Peyer's patch (tissue), 4 donors: ENCODE results near the gene MIGA2. TPM values are rescaled to one million over a fixed set of nuclear protein-coding genes. Genes with fewer than 3 reads are reported as not detected.

Experiments
- DNase-seq, 3 donors: peaks; one replicate each; pipeline ENCODE4 v3.0.0-alpha.2; 2017 to 2019
- H3K27ac ChIP-seq, 4 donors: fragments of 200-600 bp; sonication (generic); one replicate each; pipeline ENCODE4 v1.5.1; 2016 to 2019
- H3K27me3 ChIP-seq, 2 donors: fragments of 200-600 bp; sonication (generic); one replicate each; pipeline ENCODE4 v1.5.1; 2019
- H3K36me3 ChIP-seq, 3 donors: fragments of 200-600 bp; sonication (generic); one replicate each; pipeline ENCODE4 v1.5.1; 2016 to 2019
- H3K4me1 ChIP-seq, 4 donors: fragments of 200-600 bp; sonication (generic); one replicate each; pipeline ENCODE4 v1.5.1; 2016 to 2019
- H3K4me3 ChIP-seq, 4 donors: fragments of 200-600 bp; sonication (generic); 1 replicate in 3 of 4; 2 replicates in 1 of 4; pipeline ENCODE4 v1.5.1; 2016 to 2019; ENCODE audit warnings: mild to moderate bottlenecking in 1 of 4
- H3K9me3 ChIP-seq, 4 donors: fragments of 200-600 bp; sonication (generic); one replicate each; pipeline ENCODE4 v1.5.1; 2016 to 2019; ENCODE audit warnings: mild to moderate bottlenecking in 1 of 4
- POLR2A ChIP-seq, 2 donors: fragments of 450-650 bp; IDR thresholded peaks; one replicate each; pipeline ENCODE4 v1.5.1; 2017; ENCODE audit warnings: antibody characterized with exemption in 2 of 2, mild to moderate bottlenecking in 2 of 2, moderate library complexity in 2 of 2
- total RNA-seq, 4 donors: library from RNA; depleted of rRNA; stranded (reverse); fragments of >200 nt; gene quantifications; one replicate each; pipeline ENCODE4 v1.1.0, GENCODE V29; 2016
- TF ChIP-seq, protein P1 (sequence below), 6 experiments: fragments of 450-650 bp in 4 of 6; fragments of 200-600 bp in 2 of 6; sonication (generic) in 1 of 6; IDR thresholded peaks; one replicate each; pipeline ENCODE4 v1.5.1; 2017 to 2019; ENCODE audit warnings: antibody characterized with exemption in 6 of 6, mild to moderate bottlenecking in 3 of 6, moderate library complexity in 1 of 6

Gene MIGA2
- total RNA-seq, 4 donors from 2014 or later = 68.5 to 174 (median 125) TPM

DNA sequence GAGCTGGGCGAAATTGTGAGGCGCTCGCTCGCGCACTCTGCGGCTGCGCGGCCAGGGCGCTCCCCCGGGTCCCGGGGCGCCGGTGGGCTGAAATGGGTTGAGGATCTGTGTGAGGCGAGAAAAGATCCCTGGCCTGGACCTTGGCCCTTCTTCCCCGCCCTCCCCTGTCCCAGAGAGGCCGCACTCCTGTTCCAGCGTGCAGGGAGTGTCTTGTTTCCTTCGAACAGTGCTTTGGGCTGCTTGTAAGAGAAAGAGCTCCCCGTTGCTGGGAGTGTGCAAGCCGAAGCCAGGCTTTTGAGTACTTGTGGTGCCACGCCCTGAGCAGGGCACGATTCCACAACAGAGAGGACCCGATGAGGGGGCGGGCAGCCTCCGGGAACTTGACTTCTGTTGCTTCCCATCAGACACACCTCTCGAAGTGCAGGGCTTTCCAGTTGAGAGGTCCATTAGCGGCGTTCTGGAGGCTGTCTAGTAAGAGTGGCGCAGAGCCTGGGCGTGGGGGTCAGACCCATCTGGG is 45.0 kb downstream of the MIGA2 start:
- DNase-seq = no peak
- Histone ChIP-seq H3K27ac (peak overlapping the region; percentile 84 to 96 (median 90)), H3K27me3 (no peaks in the 10 kb centered on the region), H3K4me3 (peak overlapping the region; percentile 66 to 91 (median 78)), H3K36me3 (peaks cover 0 to 20% (median 0%) of the 10 kb centered on the region in 3 donors), H3K9me3 (no peaks in the 10 kb centered on the region), H3K4me1 (peaks cover 0 to 51% (median 15%) of the 10 kb centered on the region in 4 donors)
- TF ChIP-seq POLR2A (IDR thresholded peaks at IDR 0.05) = no peak
- TF ChIP-seq, protein P1, sequence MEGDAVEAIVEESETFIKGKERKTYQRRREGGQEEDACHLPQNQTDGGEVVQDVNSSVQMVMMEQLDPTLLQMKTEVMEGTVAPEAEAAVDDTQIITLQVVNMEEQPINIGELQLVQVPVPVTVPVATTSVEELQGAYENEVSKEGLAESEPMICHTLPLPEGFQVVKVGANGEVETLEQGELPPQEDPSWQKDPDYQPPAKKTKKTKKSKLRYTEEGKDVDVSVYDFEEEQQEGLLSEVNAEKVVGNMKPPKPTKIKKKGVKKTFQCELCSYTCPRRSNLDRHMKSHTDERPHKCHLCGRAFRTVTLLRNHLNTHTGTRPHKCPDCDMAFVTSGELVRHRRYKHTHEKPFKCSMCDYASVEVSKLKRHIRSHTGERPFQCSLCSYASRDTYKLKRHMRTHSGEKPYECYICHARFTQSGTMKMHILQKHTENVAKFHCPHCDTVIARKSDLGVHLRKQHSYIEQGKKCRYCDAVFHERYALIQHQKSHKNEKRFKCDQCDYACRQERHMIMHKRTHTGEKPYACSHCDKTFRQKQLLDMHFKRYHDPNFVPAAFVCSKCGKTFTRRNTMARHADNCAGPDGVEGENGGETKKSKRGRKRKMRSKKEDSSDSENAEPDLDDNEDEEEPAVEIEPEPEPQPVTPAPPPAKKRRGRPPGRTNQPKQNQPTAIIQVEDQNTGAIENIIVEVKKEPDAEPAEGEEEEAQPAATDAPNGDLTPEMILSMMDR (IDR thresholded peaks at IDR 0.05) = no peak

DNA sequence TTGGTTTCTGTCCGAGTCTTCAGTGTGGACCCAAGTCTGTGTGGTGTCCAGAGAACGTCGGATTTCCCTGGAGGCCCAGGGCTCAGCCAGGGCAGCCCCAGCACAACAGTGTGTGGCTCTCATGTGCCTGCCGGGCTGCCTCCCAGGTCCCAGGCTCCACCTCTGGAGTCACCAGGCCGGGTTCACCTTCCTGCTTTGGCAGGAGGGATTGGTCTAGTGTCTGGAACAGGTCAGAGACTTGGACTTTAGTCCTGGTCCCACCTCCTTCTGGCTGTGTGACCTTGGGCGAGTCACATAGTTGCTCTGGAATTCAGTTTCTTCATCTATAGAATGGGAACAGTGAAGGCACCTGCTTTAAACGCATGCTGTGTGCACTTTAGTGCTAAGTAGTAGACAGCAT is 47.7 kb downstream of the MIGA2 start:
- H3K27ac ChIP-seq = peak overlapping the region in 1 of 4 donors; percentile 81
- H3K4me3 ChIP-seq = no peak overlapping the region
- TF ChIP-seq POLR2A (IDR thresholded peaks at IDR 0.05) = peak; percentile 33 to 75
- TF ChIP-seq, protein P1 (IDR thresholded peaks at IDR 0.05) = no peak

DNA sequence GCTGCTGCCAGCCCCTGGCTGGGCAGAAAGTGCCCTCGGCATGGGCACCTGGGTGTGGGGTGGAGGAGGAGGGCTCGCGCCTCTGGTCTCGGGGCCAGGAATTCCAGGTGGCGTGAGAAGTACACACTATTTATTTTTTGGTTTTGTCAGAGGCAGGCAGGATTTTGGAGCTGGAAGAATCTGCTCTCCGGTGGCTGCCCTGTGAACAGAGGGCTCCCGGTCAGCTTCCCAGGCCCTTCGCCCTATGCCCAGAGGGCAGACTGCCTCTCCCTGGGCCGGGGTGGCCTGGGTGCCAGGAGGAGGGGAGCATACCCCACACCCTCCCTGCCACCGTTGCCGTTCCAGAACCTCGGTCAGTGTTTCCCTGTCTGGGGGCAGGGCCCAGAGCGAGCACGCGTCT is 52.8 kb downstream of the MIGA2 start:
- TF ChIP-seq POLR2A (IDR thresholded peaks at IDR 0.05) = no peak
- TF ChIP-seq, protein P1 (IDR thresholded peaks at IDR 0.05) = no peak

More for the DNA sequence above, 47.7 kb downstream of the MIGA2 start:
- Histone ChIP-seq H3K27me3 (no peaks in the 10 kb centered on the region), H3K36me3 (peaks cover 0 to 45% (median 0%) of the 10 kb centered on the region in 3 donors), H3K9me3 (no peaks in the 10 kb centered on the region), H3K4me1 (peaks cover 0 to 39% (median 15%) of the 10 kb centered on the region in 4 donors)
- DNase-seq = peak in 2 of 3 donors; percentile 68 to 76

DNA sequence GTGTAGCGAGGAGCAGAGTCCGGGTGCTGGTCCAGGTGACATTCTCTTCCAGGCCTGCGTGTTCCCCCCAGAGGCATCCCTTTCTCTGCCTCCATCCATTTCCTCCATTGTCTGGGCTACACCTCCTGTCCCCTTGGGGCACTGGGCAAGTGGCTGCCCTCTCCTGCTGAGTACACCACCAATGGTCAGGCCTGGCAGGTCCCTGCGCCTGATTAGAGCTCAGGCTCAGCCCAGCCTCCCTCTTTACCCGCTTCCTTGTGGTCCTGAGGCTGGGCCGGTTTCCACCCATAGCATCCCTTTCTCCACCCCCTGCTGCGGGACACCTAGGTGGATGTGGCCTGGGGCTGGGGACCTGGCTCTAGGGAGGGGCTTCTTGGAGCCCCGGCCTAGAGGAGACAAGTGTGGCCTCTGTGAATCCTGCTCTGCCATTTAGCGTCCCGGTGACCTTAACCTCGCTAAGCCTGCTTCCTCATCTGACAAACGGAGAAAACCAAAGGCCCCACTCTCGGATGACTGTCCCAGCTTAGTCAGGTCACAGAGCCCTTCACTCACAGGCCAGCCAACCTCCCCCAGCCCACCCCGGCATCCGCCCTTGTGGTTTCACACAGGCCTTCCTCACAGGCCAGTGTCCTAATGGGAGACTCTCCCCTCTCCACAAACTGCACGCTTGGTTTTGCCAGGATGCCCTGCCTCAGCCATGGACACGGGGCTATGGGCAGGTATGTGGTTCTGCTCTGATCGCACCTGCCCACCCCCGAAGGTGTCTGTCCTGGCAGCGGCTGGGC is 57.4 kb downstream of the MIGA2 start:
- Histone ChIP-seq H3K36me3 (peaks cover 0 to 56% (median 0%) of the 10 kb centered on the region in 3 donors), H3K27ac (no peak overlapping the region), H3K4me1 (no peaks in the 10 kb centered on the region), H3K27me3 (no peaks in the 10 kb centered on the region), H3K9me3 (no peaks in the 10 kb centered on the region), H3K4me3 (no peak overlapping the region)
- TF ChIP-seq, protein P1 (IDR thresholded peaks at IDR 0.05) = no peak
- no peak for TF ChIP-seq POLR2A (IDR thresholded peaks at IDR 0.05)
- no peak for DNase-seq

More for the DNA sequence above, 52.8 kb downstream of the MIGA2 start:
- Histone ChIP-seq H3K36me3 (peaks cover 0 to 59% (median 0%) of the 10 kb centered on the region in 3 donors), H3K9me3 (no peaks in the 10 kb centered on the region), H3K27me3 (no peaks in the 10 kb centered on the region), H3K4me3 (no peak overlapping the region), H3K27ac (no peak overlapping the region), H3K4me1 (no peaks in the 10 kb centered on the region)
- DNase-seq = no peak

DNA sequence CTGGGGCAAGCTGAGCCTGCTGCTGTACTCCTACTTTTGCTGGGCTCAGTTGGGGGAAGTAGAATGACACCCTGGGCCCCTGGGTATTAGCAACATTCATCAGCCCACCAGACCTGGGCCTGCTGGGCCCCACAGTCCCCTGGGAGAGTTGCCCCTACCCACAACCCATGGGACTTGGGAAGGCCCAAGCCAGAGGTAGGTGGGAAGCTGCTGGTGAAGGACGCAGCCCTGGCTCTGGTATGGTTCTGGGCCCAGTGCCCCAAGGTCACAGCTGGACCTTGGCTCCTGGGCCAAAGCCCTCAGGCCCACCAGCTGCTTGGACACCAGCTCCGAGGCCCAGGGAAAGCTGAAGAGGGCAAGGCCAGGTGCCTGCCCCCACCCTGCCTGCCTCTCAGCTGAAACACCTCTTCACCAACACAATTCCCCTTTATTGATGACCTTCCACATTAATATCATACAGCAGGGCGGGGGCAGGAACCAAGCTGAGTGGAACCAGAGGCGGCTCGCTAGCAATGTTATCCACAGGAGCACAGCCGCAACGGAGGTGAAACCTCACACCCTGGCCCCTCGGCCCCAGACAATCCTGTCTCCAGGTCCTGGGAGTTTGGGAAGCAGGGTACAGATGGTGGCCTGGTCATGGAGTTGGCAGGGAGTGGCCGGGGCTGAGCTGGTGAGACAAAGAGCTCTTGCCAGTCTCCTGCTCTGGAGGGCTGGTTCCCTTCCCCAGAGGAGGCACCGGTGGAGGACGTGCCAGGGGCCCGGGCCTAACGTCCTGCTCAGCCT is 58.2 kb downstream of the MIGA2 start:
- no peak overlapping the region for H3K4me3 ChIP-seq
- H3K36me3 ChIP-seq = peaks cover 0 to 49% (median 0%) of the 10 kb centered on the region in 3 donors
- no peaks in the 10 kb centered on the region for H3K9me3 ChIP-seq
- no peaks in the 10 kb centered on the region for H3K27me3 ChIP-seq
- H3K27ac ChIP-seq = no peak overlapping the region
- TF ChIP-seq, protein P1 (IDR thresholded peaks at IDR 0.05) = no peak
- TF ChIP-seq POLR2A (IDR thresholded peaks at IDR 0.05) = no peak
- no peak for DNase-seq
- H3K4me1 ChIP-seq = no peaks in the 10 kb centered on the region
